Fibroblast of villous mesenchyme (primary cell): ENCODE measurements around the gene SNHG17. TPM values are rescaled to one million over a fixed set of nuclear protein-coding genes. Genes with fewer than 3 reads are reported as not detected.
"Not testable (repeated sequence)": the region's sequence is repeated elsewhere in the genome, so short reads cannot be mapped to it uniquely, and the experiment has no call there.

ENCODE experiments used
- DNase-seq: peaks from one replicate; pipeline ENCODE4 v3.0.0-alpha.2; 2010; ENCODE audit warnings: low read depth
- H3K4me3 ChIP-seq: 2 replicates; pipeline ENCODE4 v1.5.1; 2011; ENCODE audit warnings: low read depth, mild to moderate bottlenecking, low read length
- total RNA-seq: library from RNA; depleted of rRNA; stranded (reverse); fragments of >200 nt; gene quantifications from 2 replicates; pipeline ENCODE4 v1.2.3, GENCODE V29; 2012
- TF ChIP-seq, protein P1 (sequence below): IDR thresholded peaks from 2 replicates; pipeline ENCODE4 v1.5.1; 2012; ENCODE audit warnings: low read depth, mild to moderate bottlenecking, low read length; ENCODE audit not compliant: insufficient read depth

Gene SNHG17
- total RNA-seq, 1 donor = 8.6 TPM

DNA sequence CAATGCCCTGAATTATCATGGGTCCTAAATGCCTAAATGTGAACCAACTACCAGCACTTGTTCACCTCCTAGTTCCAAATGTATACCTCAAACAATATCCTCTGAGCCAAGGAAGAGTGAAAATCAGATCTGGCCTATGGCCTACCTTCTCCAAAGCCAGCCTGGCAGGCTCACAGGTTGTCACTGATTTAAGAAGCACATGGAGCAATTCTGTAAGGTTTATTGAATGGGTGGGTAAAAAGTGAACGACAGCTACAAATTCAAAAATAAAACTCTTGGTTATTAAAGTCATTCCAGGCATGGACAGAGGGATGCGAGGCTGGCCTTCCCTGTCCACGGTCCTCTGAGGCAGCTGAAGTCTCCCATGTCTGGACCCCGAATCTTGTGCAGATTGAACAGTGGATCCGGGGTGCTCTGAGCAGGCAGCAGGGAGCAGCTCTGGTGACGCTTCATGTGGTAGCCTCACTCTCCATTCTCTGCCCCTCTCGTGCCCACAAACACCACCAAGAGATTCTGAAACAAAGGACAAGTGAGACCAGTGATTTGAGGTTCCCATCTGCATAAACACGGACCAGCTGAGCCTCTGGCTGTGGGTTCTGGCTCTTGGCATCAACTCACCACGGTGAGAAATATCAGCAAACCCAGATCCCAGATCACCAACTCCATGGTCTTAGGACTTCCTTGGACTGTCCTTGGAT lies 14.6 kb downstream of the SNHG17 start:
- no peak for DNase-seq
- TF ChIP-seq, protein P1, sequence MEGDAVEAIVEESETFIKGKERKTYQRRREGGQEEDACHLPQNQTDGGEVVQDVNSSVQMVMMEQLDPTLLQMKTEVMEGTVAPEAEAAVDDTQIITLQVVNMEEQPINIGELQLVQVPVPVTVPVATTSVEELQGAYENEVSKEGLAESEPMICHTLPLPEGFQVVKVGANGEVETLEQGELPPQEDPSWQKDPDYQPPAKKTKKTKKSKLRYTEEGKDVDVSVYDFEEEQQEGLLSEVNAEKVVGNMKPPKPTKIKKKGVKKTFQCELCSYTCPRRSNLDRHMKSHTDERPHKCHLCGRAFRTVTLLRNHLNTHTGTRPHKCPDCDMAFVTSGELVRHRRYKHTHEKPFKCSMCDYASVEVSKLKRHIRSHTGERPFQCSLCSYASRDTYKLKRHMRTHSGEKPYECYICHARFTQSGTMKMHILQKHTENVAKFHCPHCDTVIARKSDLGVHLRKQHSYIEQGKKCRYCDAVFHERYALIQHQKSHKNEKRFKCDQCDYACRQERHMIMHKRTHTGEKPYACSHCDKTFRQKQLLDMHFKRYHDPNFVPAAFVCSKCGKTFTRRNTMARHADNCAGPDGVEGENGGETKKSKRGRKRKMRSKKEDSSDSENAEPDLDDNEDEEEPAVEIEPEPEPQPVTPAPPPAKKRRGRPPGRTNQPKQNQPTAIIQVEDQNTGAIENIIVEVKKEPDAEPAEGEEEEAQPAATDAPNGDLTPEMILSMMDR = no peak
- no peak overlapping the region for H3K4me3 ChIP-seq

DNA sequence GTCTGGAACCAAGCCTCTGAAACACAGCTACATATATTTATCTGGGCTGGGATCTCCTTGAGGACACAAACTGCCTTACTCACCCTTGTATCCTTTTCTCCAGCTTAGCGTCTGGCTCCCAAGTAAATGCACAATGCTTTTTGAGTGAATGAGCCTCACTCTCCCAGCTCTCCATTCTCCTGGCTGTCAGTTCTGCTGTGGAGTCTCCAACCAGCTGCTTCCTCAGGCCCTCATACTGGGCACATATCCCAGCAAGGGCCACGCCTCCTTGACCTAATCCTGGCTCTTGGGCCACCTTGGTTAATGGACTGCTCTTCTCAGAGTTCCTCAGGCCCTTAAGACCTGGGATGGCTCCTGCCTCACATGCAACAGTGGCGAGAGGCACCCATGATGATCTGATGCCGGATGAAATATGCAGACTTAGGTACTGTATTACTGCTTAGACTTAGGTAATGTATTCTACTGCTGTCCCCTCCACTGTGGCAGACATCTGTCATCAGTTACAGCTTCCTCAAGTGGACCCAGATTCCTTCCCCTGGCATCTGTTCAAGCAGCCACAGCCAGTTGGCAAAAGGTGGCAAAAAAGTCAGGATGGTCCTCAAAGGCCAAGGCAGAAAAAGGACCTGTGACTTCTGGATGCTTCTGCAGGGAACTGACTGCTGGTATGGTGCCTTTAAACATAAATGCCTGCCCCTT lies 16.5 kb downstream of the SNHG17 start:
- TF ChIP-seq, protein P1 = no peak
- peak; percentile 26 for DNase-seq
- H3K4me3 ChIP-seq = no peak overlapping the region

GRCh38 chr20:38414769-38415450 lies 20.2 kb downstream of the SNHG17 start:
- no peak for DNase-seq
- TF ChIP-seq, protein P1 = no peak
- H3K4me3 ChIP-seq = no peak overlapping the region

- no peak overlapping the region for H3K4me3 ChIP-seq
- TF ChIP-seq, protein P1 = no peak
- DNase-seq = no peak
These were observed 22.1 kb downstream of the SNHG17 start for GRCh38 chr20:38412877-38413577.

DNA sequence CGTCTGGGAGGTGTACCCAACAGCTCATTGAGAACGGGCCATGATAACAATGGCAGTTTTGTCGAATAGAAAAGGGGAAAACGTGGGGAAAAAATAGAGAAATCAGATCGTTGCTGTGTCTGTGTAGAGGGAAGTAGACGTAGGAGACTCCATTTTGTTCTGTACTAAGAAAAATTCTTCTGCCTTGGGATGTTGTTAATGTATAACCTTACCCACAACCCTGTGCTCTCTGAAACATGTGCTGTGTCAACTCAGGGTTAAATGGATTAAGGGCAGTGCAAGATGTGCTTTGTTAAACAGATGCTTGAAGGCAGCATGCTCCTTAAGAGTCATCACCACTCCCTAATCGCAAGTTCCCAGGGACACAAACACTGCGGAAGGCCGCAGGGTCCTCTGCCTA lies 27.3 kb downstream of the SNHG17 start:
- DNase-seq, H3K4me3 ChIP-seq: not testable (repeated sequence)

- DNase-seq = no peak
- no peak overlapping the region for H3K4me3 ChIP-seq
- TF ChIP-seq, protein P1 = no peak
These were observed 27.8 kb downstream of the SNHG17 start for GRCh38 chr20:38407321-38407720.

GRCh38 chr20:38406476-38406875 lies 28.7 kb downstream of the SNHG17 start:
- no peak overlapping the region for H3K4me3 ChIP-seq

More at GRCh38 chr20:38406476-38406875, 28.7 kb downstream of the SNHG17 start:
- no peak for DNase-seq
- TF ChIP-seq, protein P1 = no peak
